Trophoblast cell (in vitro differentiated cells and primary cell): ENCODE data around the gene IL17RB.

Source experiments
- DNase-seq, 2 donors: peaks; one replicate each; pipeline ENCODE4 v3.0.0-alpha.2; 2016
- H2AFZ ChIP-seq: 2 replicates; pipeline ENCODE4 v1.6.1; 2013; ENCODE audit warnings: low read length, moderate library complexity, mild to moderate bottlenecking; ENCODE audit not compliant: insufficient read depth, poor library complexity
- H2AK5ac ChIP-seq: 2 replicates; pipeline ENCODE4 v1.6.1; 2013; ENCODE audit warnings: mild to moderate bottlenecking, low read length
- H2BK120ac ChIP-seq: 2 replicates; pipeline ENCODE4 v1.6.1; 2013; ENCODE audit warnings: low read length, mild to moderate bottlenecking, moderate library complexity; ENCODE audit not compliant: insufficient read depth, poor library complexity
- H2BK12ac ChIP-seq: 2 replicates; pipeline ENCODE4 v1.6.1; 2013; ENCODE audit warnings: mild to moderate bottlenecking, low read length, moderate library complexity
- H2BK5ac ChIP-seq: 2 replicates; pipeline ENCODE4 v1.6.1; 2013; ENCODE audit warnings: low read length, low read depth, moderate library complexity, mild to moderate bottlenecking; ENCODE audit not compliant: poor library complexity
- H3K14ac ChIP-seq: 2 replicates; pipeline ENCODE4 v1.6.1; 2013; ENCODE audit warnings: mild to moderate bottlenecking, low read length
- H3K18ac ChIP-seq: 2 replicates; pipeline ENCODE4 v1.6.1; 2013; ENCODE audit warnings: mild to moderate bottlenecking, low read length
- H3K23ac ChIP-seq: 2 replicates; pipeline ENCODE4 v1.6.1; 2013; ENCODE audit warnings: low read length
- H3K27ac ChIP-seq: 2 replicates; pipeline ENCODE4 v1.5.1; 2013; ENCODE audit warnings: low read depth, mild to moderate bottlenecking, inconsistent platforms, low read length, moderate library complexity
- H3K27me3 ChIP-seq: 2 replicates; pipeline ENCODE4 v1.6.1; 2013; ENCODE audit warnings: inconsistent platforms, mild to moderate bottlenecking, low read length, moderate library complexity; ENCODE audit not compliant: insufficient read depth
- H3K36me3 ChIP-seq, 2 experiments: 1 replicate in 1 of 2; 2 replicates in 1 of 2; pipeline ENCODE4 v1.6.1; 2013; ENCODE audit warnings: low read length in 2 of 2, mild to moderate bottlenecking in 2 of 2, moderate library complexity in 1 of 2; ENCODE audit not compliant: insufficient read depth in 2 of 2, control insufficient read depth in 1 of 2
- H3K4ac ChIP-seq: 2 replicates; pipeline ENCODE4 v1.6.1; 2013; ENCODE audit warnings: low read depth, mild to moderate bottlenecking, low read length, moderate library complexity
- H3K4me1 ChIP-seq, 2 experiments: 1 replicate in 1 of 2; 2 replicates in 1 of 2; pipeline ENCODE4 v1.6.1; 2013; ENCODE audit warnings: low read length in 2 of 2, mild to moderate bottlenecking in 2 of 2, moderate library complexity in 1 of 2; ENCODE audit not compliant: insufficient read depth in 2 of 2, control insufficient read depth in 1 of 2
- H3K4me2 ChIP-seq: 2 replicates; pipeline ENCODE4 v1.6.1; 2013; ENCODE audit warnings: inconsistent platforms, mild to moderate bottlenecking, low read length, moderate library complexity
- H3K4me3 ChIP-seq: 2 replicates; pipeline ENCODE4 v1.5.1; 2013; ENCODE audit warnings: mild to moderate bottlenecking, low read depth, low read length, inconsistent platforms
- H3K79me1 ChIP-seq: one replicate; pipeline ENCODE4 v1.6.1; 2013; ENCODE audit warnings: low read length
- H3K79me2 ChIP-seq: 2 replicates; pipeline ENCODE4 v1.6.1; 2013; ENCODE audit warnings: low read length, mild to moderate bottlenecking; ENCODE audit not compliant: control insufficient read depth, insufficient read depth, poor library complexity
- H3K9ac ChIP-seq: 2 replicates; pipeline ENCODE4 v1.6.1; 2013; ENCODE audit warnings: mild to moderate bottlenecking, low read length
- H3K9me3 ChIP-seq: 2 replicates; pipeline ENCODE4 v1.6.1; 2013; ENCODE audit warnings: low read depth, mild to moderate bottlenecking, control low read depth, inconsistent platforms, low read length; ENCODE audit not compliant: insufficient read depth
- H4K12ac ChIP-seq: 2 replicates; pipeline ENCODE4 v1.6.1; 2013; ENCODE audit warnings: low read depth, mild to moderate bottlenecking, low read length, moderate library complexity
- H4K8ac ChIP-seq: 2 replicates; pipeline ENCODE4 v1.6.1; 2013; ENCODE audit warnings: low read depth, mild to moderate bottlenecking, low read length, moderate library complexity
- H4K91ac ChIP-seq: one replicate; pipeline ENCODE4 v1.6.1; 2013; ENCODE audit warnings: low read depth, mild to moderate bottlenecking, low read length, moderate library complexity
- WGBS: extraction: QIAGEN DNeasy Blood & Tissue Kit; methylation state at CpG from one replicate; pipeline ENCODE4 v1.1.7; 2013; ENCODE audit warnings: missing lambda C conversion rate; ENCODE audit not compliant: insufficient read length, insufficient coverage; ENCODE audit errors: extremely low coverage; 5-methylcytosine and 5-hydroxymethylcytosine counted together

Gene IL17RB

DNA sequence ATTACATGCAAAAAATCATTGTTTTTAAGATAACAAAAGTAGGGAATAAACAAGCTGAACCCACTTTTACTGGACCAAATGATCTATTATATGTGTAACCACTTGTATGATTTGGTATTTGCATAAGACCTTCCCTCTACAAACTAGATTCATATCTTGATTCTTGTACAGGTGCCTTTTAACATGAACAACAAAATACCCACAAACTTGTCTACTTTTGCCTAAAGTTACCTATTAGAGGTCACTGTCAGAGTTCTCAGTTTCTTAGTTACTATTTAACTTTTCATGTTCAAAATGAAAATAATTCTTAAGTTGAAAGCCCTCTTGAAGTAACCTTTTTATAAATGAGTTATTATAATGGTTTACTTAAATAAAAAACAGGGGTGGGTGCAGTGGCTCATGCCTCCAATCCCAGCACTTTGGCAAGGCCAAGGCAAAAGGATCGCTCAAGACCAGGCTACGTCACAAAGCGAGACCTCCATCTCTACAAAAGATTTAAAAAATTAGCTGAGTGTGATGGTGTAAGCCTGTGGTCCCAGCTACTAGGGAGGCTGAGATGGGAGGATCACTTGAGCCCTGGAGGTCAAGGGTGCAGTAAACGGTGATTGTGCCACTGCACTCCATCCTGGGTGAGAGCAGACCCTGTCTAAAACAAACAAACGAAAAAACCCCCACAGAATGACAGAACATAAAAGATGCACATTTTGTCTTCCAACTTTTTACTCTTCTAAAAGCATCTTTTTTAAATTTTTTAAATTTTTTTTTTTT, 19.5 kb downstream of the IL17RB start:
- no peaks in the 10 kb centered on the region for H3K79me2 ChIP-seq
- H3K4me3 ChIP-seq = no peak overlapping the region
- DNase-seq = no peak
- H2BK5ac ChIP-seq = no peak overlapping the region
- no peak overlapping the region for H4K91ac ChIP-seq
- H3K36me3 ChIP-seq = peaks cover 19 to 32% of the 10 kb centered on the region in 2 experiments
- no peaks in the 10 kb centered on the region for H3K27me3 ChIP-seq
- no peak overlapping the region for H3K14ac ChIP-seq
- H4K8ac ChIP-seq = no peak overlapping the region
- no peak overlapping the region for H3K23ac ChIP-seq
- WGBS = no CpG with 5 or more reads among the region's 5 CpGs
- H4K12ac ChIP-seq = no peak overlapping the region
- H3K4ac ChIP-seq = no peak overlapping the region
- H2BK12ac ChIP-seq = no peak overlapping the region
- H2BK120ac ChIP-seq = no peak overlapping the region
- H3K18ac ChIP-seq = no peak overlapping the region
- no peak overlapping the region for H3K27ac ChIP-seq
- H2AFZ ChIP-seq = no peak overlapping the region
- no peak overlapping the region for H3K4me2 ChIP-seq
- no peak overlapping the region for H2AK5ac ChIP-seq
- H3K79me1 ChIP-seq = no peaks in the 10 kb centered on the region
- H3K9ac ChIP-seq = no peak overlapping the region
- no peaks in the 10 kb centered on the region for H3K4me1 ChIP-seq
- no peaks in the 10 kb centered on the region for H3K9me3 ChIP-seq

DNA sequence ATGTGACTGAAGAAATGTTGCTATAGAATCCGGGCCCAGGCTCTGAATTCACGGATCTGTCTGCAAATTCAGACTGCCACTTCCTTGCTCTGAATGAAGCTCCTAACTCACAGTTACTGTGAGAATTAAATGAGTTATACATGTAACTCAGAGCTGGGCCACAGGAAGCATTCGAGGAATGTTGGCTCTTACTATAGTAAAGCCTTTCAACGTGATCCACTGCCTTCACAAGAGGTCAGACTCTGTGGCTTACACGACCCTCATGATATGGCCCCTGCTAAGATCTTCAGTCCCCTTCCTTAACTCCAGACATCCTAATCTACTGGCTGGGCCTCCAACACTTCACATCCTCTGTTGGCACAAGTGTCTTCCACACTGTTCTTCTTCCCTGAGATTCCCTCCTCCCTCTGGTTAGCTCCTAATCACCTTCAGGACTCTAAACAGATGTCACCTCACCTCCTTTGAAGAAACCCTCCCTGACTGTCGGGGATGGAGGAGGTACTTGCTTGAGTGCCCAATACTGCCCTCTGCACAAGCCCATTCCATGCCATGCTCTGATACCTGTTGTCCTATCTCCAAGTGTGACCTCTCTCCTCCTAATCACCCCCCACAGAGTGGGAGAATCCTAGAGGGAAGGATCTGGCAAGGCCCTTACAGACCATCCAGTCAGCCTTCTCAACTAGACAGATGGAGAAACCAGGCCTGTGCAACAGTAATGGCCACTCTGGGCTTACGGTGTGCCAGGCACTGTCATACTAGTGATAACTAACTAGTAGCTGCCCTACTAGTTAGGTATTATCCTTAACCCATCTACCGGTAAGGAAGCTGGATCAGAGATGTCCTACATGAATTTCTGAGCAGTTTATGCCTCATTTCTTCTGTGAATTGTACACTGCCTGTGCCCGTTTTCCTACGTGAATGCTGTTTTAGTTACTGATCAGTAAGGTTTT, 34.3 kb downstream of the IL17RB start:
- no peak overlapping the region for H2BK5ac ChIP-seq

DNA sequence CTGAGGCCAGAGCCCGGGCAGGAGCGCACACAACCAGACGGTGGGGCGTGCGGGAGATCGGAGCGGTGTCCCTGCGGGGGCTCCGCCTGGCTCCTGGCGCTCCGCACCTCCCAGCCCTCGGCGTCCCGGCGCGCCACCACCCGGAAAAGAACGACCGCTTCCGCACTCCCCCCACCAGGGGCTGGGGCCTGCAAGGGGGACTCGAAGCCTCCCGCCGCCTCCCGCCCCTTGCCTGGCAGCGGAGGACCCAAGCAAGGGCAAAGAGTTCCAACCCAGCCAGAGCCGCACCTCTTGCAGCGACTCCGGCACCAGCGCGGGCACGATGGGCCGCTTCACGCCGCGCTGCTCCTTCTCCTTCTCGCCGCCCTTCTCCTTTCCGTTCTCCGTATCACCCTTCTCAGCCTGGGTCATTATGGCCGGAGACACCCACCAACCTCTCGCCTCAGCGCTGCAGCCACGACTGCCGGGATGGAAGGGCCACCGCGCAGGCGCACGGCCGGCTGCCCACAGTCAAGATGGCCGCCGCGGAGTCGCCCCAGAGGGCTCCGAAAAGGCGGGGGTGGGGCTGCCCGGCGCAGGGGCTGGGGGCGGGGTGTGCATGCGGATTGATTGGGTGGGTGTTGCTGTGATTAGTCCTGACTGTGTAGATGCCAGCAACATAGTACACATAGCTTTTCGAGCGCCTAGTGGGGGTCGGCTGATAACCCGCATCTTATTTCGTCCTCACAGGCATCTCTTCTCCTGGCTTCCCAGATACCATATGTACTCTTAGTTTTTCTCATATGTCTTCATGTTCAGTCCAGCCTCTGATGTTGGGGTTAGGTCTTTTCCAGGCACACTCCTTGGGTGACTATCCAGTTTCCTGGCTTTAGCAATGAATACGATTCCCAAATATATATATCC, 35.6 kb downstream of the IL17RB start, which contains the start of gene ACTR8:
Gene ACTR8 (minus strand): TSS at position 462 of the 903 bp plus-strand sequence. CDS start 51 bp downstream, at position 411.
- Histone ChIP-seq H4K91ac (peak within 1 kb of the TSS; percentile 86), H3K36me3 (peaks cover 10 to 23% of the 10 kb centered on the region in 2 experiments), H2BK5ac (peak within 1 kb of the TSS; percentile 92), H3K23ac (no peak within 1 kb of the TSS), H2AK5ac (no peak within 1 kb of the TSS), H4K8ac (peak within 1 kb of the TSS; percentile 89), H3K27me3 (no peaks in the 10 kb centered on the region), H3K4ac (peak within 1 kb of the TSS; percentile 89), H2BK12ac (no peak within 1 kb of the TSS), H3K4me3 (peak within 1 kb of the TSS; percentile 92), H3K27ac (peak within 1 kb of the TSS; percentile 93), H3K18ac (peak within 1 kb of the TSS; percentile 98), H3K4me1 (peaks cover 5 to 9% of the 10 kb centered on the region in 2 experiments), H4K12ac (peak within 1 kb of the TSS; percentile 96), H3K14ac (peak within 1 kb of the TSS; percentile 95), H3K4me2 (peak within 1 kb of the TSS; percentile 89), H3K79me1 (peaks cover 6% of the 10 kb centered on the region), H3K79me2 (peaks cover 5% of the 10 kb centered on the region), H3K9me3 (no peaks in the 10 kb centered on the region), H2AFZ (peak within 1 kb of the TSS; percentile 93), H2BK120ac (peak within 1 kb of the TSS; percentile 59), H3K9ac (peak within 1 kb of the TSS; percentile 93)
- WGBS = no CpG with 5 or more reads among the region's 65 CpGs
- peak; percentile 70 to 84 for DNase-seq

More for the DNA sequence above, 34.3 kb downstream of the IL17RB start:
- H2BK12ac ChIP-seq = no peak overlapping the region
- no peak overlapping the region for H3K14ac ChIP-seq
- DNase-seq = no peak
- H3K4me2 ChIP-seq = peak overlapping the region; percentile 86
- no peak overlapping the region for H3K9ac ChIP-seq
- no peaks in the 10 kb centered on the region for H3K9me3 ChIP-seq
- H2AFZ ChIP-seq = no peak overlapping the region
- H4K8ac ChIP-seq = no peak overlapping the region
- peak overlapping the region; percentile 12 for H2AK5ac ChIP-seq
- peaks cover 5 to 9% of the 10 kb centered on the region in 2 experiments for H3K4me1 ChIP-seq
- H4K91ac ChIP-seq = no peak overlapping the region
- no peak overlapping the region for H3K23ac ChIP-seq
- H3K36me3 ChIP-seq = peaks cover 16 to 26% of the 10 kb centered on the region in 2 experiments
- no peak overlapping the region for H3K27ac ChIP-seq
- H3K79me1 ChIP-seq = peaks cover 6% of the 10 kb centered on the region
- no peak overlapping the region for H2BK120ac ChIP-seq
- WGBS = no CpG with 5 or more reads among the region's 10 CpGs
- H3K4me3 ChIP-seq = no peak overlapping the region
- peaks cover 5% of the 10 kb centered on the region for H3K79me2 ChIP-seq
- H3K18ac ChIP-seq = no peak overlapping the region
- peak overlapping the region; percentile 5 for H3K4ac ChIP-seq
- H3K27me3 ChIP-seq = no peaks in the 10 kb centered on the region
- H4K12ac ChIP-seq = no peak overlapping the region
